HepG2 (cell line): ENCODE data around the gene ABCC10. TPM values are rescaled to one million over a fixed set of nuclear protein-coding genes. Genes with fewer than 3 reads are reported as not detected.
A peak's percentile ranks its signal among the peaks of the same experiment; 100 is the strongest.

Experiments
- AHR ChIP-seq: IDR thresholded peaks from 2 replicates; pipeline ENCODE4 v1.6.1; 2018; ENCODE audit warnings: missing genetic modification reagents, missing compliant biosample characterization
- BHLHE40 ChIP-seq: IDR thresholded peaks from 2 replicates; pipeline ENCODE4 v1.6.1; 2011; ENCODE audit warnings: low read length, improper control_type of control experiment
- CAMTA2 ChIP-seq: sonication (generic); formaldehyde crosslinking; IDR thresholded peaks from 2 replicates; pipeline ENCODE4 v1.4.0; 2020; ENCODE audit warnings: mild to moderate bottlenecking, missing genetic modification reagents, borderline replicate concordance
- CBFB ChIP-seq: sonication (generic); formaldehyde crosslinking; IDR thresholded peaks from 2 replicates; pipeline ENCODE4 v1.4.0; 2020; ENCODE audit warnings: missing genetic modification reagents
- CSRNP1 ChIP-seq: sonication (generic); formaldehyde crosslinking; IDR thresholded peaks from 2 replicates; pipeline ENCODE4 v1.8.1; 2023; ENCODE audit warnings: mild to moderate bottlenecking, missing genetic modification reagents
- GATA4 ChIP-seq: sonication (generic); IDR thresholded peaks from 2 replicates; pipeline ENCODE4 v1.6.1; 2016; ENCODE audit warnings: antibody characterized with exemption, low read depth, borderline replicate concordance
- GLI4 ChIP-seq: sonication (generic); formaldehyde crosslinking; IDR thresholded peaks from 2 replicates; pipeline ENCODE4 v1.5.1; 2020; ENCODE audit warnings: missing genetic modification reagents, mild to moderate bottlenecking, moderate library complexity, borderline replicate concordance
- PBX2 ChIP-seq: IDR thresholded peaks from 2 replicates; pipeline ENCODE4 v1.6.1; 2016; ENCODE audit warnings: control low read depth
- PITX1 ChIP-seq: sonication (generic); formaldehyde crosslinking; IDR thresholded peaks from 2 replicates; pipeline ENCODE4 v1.5.1; 2020; ENCODE audit warnings: mild to moderate bottlenecking, missing genetic modification reagents
- POGK ChIP-seq: sonication (generic); formaldehyde crosslinking; conservative IDR thresholded peaks from 2 replicates; pipeline ENCODE4 v1.8.0; 2022; ENCODE audit warnings: mild to moderate bottlenecking, moderate library complexity, missing genetic modification reagents
- PRDM4 ChIP-seq: sonication (generic); formaldehyde crosslinking; IDR thresholded peaks from 2 replicates; pipeline ENCODE4 v1.9.0; 2021; ENCODE audit warnings: missing genetic modification reagents, borderline replicate concordance
- XRCC5 ChIP-seq: fragments of 200-400 bp; formaldehyde crosslinking; optimal IDR thresholded peaks from 2 replicates; pipeline ENCODE3; 2017; ENCODE audit warnings: mild to moderate bottlenecking, low read length
- ZBTB43 ChIP-seq: sonication (generic); formaldehyde crosslinking; conservative IDR thresholded peaks from 2 replicates; pipeline ENCODE4 v1.4.0; 2020; ENCODE audit warnings: missing genetic modification reagents
- ZFP91 ChIP-seq: sonication (generic); formaldehyde crosslinking; IDR thresholded peaks from 2 replicates; pipeline ENCODE4 v1.9.0; 2022; ENCODE audit warnings: missing genetic modification reagents, mild to moderate bottlenecking, borderline replicate concordance
- ZNF235 ChIP-seq: sonication (generic); formaldehyde crosslinking; IDR thresholded peaks from 2 replicates; pipeline ENCODE4 v1.8.1; 2023; ENCODE audit warnings: mild to moderate bottlenecking, missing genetic modification reagents, borderline replicate concordance
- ZNF274 ChIP-seq: sonication (generic); formaldehyde crosslinking; IDR thresholded peaks from 2 replicates; pipeline ENCODE4 v1.5.1; 2020; ENCODE audit warnings: mild to moderate bottlenecking, missing genetic modification reagents
- ZNF296 ChIP-seq: sonication (generic); formaldehyde crosslinking; conservative IDR thresholded peaks from 2 replicates; pipeline ENCODE4 v1.5.0; 2020; ENCODE audit warnings: mild to moderate bottlenecking, missing genetic modification reagents
- polyA plus RNA-seq, 8 experiments: library from polyadenylated mRNA; depleted of rRNA in 3 of 8; stranded (reverse) in 7 of 8; unstranded in 1 of 8; fragments of >200 nt; fragmentation: Illumina TruSeq in 4 of 8; extraction: Trizol in 4 of 8; gene quantifications; 2 replicates each; pipeline versions ENCODE4 v1.2.1 to v1.2.3, GENCODE V29; 2011 to 2016; ENCODE audit warnings: low read depth in 4 of 8, missing spikeins in 1 of 8, mixed read lengths in 1 of 8; ENCODE audit not compliant: insufficient read depth in 1 of 8
- total RNA-seq, 5 experiments: library from RNA; depleted of rRNA; stranded (reverse); fragments of >200 nt; fragmentation: Illumina TruSeq; extraction: Trizol; gene quantifications; 2 replicates each; pipeline ENCODE4 v1.2.3, GENCODE V29; 2016; ENCODE audit warnings: low read depth in 1 of 5

Gene ABCC10
- total and polyA plus RNA-seq, 2 of the 13 experiments (the other 11 are each of a cell fraction or from before 2014, with no cell fraction given): 16.0 to 24.3 TPM

GRCh38 chr6:43489277-43490072, 62.1 kb downstream of the ABCC10 start (continued):
- no peak for TF ChIP-seq PITX1 (CRISPR knock-in tag)
- no peak for TF ChIP-seq CSRNP1 (CRISPR knock-in tag)
- TF ChIP-seq CAMTA2 (CRISPR knock-in tag): no peak
- no peak for TF ChIP-seq PBX2 (CRISPR knock-in tag)
- no peak for TF ChIP-seq ZBTB43 (CRISPR knock-in tag)
- peak; percentile 25; the same call in 1 of the 2 replicates for TF ChIP-seq BHLHE40
- TF ChIP-seq AHR (CRISPR knock-in tag): no peak
- TF ChIP-seq GLI4 (CRISPR knock-in tag): peak; percentile 12; the same call in 1 of the 2 replicates
- TF ChIP-seq ZNF274 (CRISPR knock-in tag): no peak
- 0 out of 2 replicates have a peak, but pooled peaks have one; percentile 20 for TF ChIP-seq ZNF235 (CRISPR knock-in tag)
- TF ChIP-seq ZNF296 (CRISPR knock-in tag): 0 out of 2 replicates have a peak, but pooled peaks have one; percentile 41
- no peak for TF ChIP-seq GATA4
- no peak for TF ChIP-seq CBFB (CRISPR knock-in tag)
- TF ChIP-seq XRCC5: peak; percentile 72
- no peak for TF ChIP-seq POGK
- TF ChIP-seq PRDM4 (CRISPR knock-in tag): no peak
- no peak for TF ChIP-seq ZFP91 (CRISPR knock-in tag)
